Fibroblast of villous mesenchyme (primary cell): ENCODE measurements around the gene AIG1. TPM values are rescaled to one million over a fixed set of nuclear protein-coding genes. Genes with fewer than 3 reads are reported as not detected.
"Not testable (repeated sequence)": the region's sequence is repeated elsewhere in the genome, so short reads cannot be mapped to it uniquely, and the experiment has no call there.

Source experiments
- DNase-seq: peaks from one replicate; pipeline ENCODE4 v3.0.0-alpha.2; 2010; ENCODE audit warnings: low read depth
- H3K4me3 ChIP-seq: 2 replicates; pipeline ENCODE4 v1.5.1; 2011; ENCODE audit warnings: low read depth, mild to moderate bottlenecking, low read length
- total RNA-seq: library from RNA; depleted of rRNA; stranded (reverse); fragments of >200 nt; gene quantifications from 2 replicates; pipeline ENCODE4 v1.2.3, GENCODE V29; 2012
- TF ChIP-seq, protein P1 (sequence below): IDR thresholded peaks from 2 replicates; pipeline ENCODE4 v1.5.1; 2012; ENCODE audit warnings: low read depth, mild to moderate bottlenecking, low read length; ENCODE audit not compliant: insufficient read depth

AIG1 gene
- total RNA-seq, 1 donor = 44.9 TPM

DNA sequence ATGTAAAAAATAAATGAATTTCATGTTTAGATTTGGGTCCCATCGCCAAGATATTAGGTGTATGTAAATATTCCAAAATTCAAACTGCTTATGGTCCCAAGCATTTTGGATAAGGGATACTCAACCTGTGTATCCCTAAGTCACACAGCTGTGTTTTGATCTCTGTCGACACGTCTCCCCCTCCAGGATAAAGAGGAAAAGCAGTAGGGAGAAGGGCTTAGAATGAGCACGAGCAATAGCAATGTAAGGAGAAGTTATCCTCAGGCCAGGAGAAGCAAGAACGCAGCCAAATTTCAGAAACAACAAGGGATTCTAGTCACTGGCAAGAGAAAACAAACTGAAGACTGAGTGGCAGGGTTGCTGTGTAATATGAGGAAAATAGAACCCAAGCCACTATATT, 181.2 kb downstream of the AIG1 start:
- no peak for DNase-seq
- TF ChIP-seq, protein P1, sequence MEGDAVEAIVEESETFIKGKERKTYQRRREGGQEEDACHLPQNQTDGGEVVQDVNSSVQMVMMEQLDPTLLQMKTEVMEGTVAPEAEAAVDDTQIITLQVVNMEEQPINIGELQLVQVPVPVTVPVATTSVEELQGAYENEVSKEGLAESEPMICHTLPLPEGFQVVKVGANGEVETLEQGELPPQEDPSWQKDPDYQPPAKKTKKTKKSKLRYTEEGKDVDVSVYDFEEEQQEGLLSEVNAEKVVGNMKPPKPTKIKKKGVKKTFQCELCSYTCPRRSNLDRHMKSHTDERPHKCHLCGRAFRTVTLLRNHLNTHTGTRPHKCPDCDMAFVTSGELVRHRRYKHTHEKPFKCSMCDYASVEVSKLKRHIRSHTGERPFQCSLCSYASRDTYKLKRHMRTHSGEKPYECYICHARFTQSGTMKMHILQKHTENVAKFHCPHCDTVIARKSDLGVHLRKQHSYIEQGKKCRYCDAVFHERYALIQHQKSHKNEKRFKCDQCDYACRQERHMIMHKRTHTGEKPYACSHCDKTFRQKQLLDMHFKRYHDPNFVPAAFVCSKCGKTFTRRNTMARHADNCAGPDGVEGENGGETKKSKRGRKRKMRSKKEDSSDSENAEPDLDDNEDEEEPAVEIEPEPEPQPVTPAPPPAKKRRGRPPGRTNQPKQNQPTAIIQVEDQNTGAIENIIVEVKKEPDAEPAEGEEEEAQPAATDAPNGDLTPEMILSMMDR = no peak
- no peak overlapping the region for H3K4me3 ChIP-seq

DNA sequence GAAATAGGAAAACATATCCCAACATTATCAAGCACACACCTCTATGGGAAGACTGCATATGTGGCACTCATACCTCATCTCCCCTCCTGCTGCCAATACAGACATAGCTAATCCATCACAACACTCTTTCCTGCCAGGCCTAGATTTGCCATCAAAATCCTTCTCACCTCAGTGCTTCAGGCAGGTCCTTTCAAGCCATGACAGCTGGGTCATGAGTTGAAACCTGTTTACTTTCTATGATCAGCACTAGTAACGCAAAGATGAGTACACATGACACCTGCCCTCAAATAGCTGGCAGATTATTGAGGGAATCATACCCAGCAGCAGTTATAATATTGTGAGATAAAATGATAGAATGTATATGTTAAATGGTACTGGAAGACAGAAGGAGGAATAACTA, 183.1 kb downstream of the AIG1 start:
- no peak for DNase-seq
- TF ChIP-seq, protein P1 = no peak
- no peak overlapping the region for H3K4me3 ChIP-seq

- H3K4me3 ChIP-seq = no peak overlapping the region
- DNase-seq = no peak
- TF ChIP-seq, protein P1 = no peak
Observed at GRCh38 chr6:143245656-143246055, 185.0 kb downstream of the AIG1 start.

DNA sequence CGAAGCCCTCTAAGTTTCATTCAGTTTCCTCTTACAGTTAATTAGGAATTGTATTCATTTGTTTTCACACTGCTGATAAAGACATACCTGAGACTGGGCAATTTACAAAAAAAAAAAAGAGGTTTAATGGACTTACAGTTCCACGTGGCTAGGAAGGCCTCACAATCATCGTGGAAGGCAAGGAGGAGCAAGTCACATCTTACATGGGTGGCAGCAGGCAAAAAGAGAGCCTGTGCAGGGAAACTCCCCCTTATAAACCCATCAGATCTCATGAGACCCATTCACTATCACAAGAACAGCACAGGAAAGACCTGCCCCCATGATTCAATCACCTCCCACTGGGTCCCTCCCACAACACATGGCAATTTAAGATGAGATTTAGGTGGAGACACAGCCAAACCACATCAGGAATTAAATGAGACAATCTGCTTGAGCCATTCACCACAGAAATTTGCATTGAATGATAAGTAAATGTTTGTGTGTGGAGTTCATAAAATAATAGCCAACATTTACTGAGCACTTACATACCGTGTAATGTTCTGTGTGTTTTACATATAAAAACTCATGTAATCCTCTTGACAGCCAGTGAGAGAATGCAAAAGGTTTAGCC, 185.6 kb downstream of the AIG1 start:
- not testable (repeated sequence) for DNase-seq, H3K4me3 ChIP-seq

GRCh38 chr6:143247586-143247985, 186.9 kb downstream of the AIG1 start:
- H3K4me3 ChIP-seq = no peak overlapping the region
- TF ChIP-seq, protein P1 = no peak
- DNase-seq = no peak

- no peak overlapping the region for H3K4me3 ChIP-seq
- DNase-seq = no peak
- TF ChIP-seq, protein P1 = no peak
Observed at GRCh38 chr6:143248359-143248758, 187.7 kb downstream of the AIG1 start.

GRCh38 chr6:143251288-143251687, 190.6 kb downstream of the AIG1 start:
- DNase-seq = no peak
- TF ChIP-seq, protein P1 = no peak
- H3K4me3 ChIP-seq = no peak overlapping the region
